Right lung (tissue), 10 donors: ENCODE measurements around the gene RRP1B. TPM values are rescaled to one million over a fixed set of nuclear protein-coding genes. Genes with fewer than 3 reads are reported as not detected.
"Not testable (repeated sequence)": the region's sequence is repeated elsewhere in the genome, so short reads cannot be mapped to it uniquely, and the experiment has no call there.

Experiments used
- DNase-seq, 2 donors: peaks; one replicate each; pipeline ENCODE4 v3.0.0-alpha.2; 2013
- long read RNA-seq, 8 donors: transcript quantifications; one replicate each; lab custom pipeline, GENCODE V29; 2026
- polyA plus RNA-seq, 5 donors: library from polyadenylated mRNA; unstranded; fragments of 120-200 nt; gene quantifications; one replicate each; pipeline versions ENCODE4 v1.2.1 to v1.2.3, GENCODE V29; 2013; ENCODE audit warnings: inconsistent platforms in 1 of 5, low replicate concordance in 1 of 5; ENCODE audit not compliant: insufficient read length in 5 of 5, insufficient read depth in 1 of 5

The RRP1B gene
- 10 to 100 TPM; 25.2 to 30.1 (median 27.1) TPM for polyA plus RNA-seq
- long read RNA-seq, donor 1, full-length matches to known transcripts = 1 of 13 reads
- long read RNA-seq, donor 1, partial matches to known transcripts = 12 of 13 reads
- long read RNA-seq, donor 1, other reads (novel, unspliced or antisense) = 0 of 13 reads
- long read RNA-seq, donor 2, full-length matches to known transcripts = 1 of 1 reads
- long read RNA-seq, donor 2, partial matches to known transcripts = 0 of 1 reads
- long read RNA-seq, donor 2, other reads (novel, unspliced or antisense) = 0 of 1 reads
- long read RNA-seq, donor 3 = 0 reads
- long read RNA-seq, donor 4, partial matches to known transcripts = 8 of 8 reads
- long read RNA-seq, donor 4, other reads (novel, unspliced or antisense) = 0 of 8 reads
- long read RNA-seq, donor 5, partial matches to known transcripts = 0 of 8 reads
- long read RNA-seq, donor 5, other reads (novel, unspliced or antisense) = 8 of 8 reads
- long read RNA-seq, donor 6 = 0 reads
- long read RNA-seq, donor 7 = 0 reads
- long read RNA-seq, donor 8 = 0 reads

GRCh38 chr21:43659136-43660000, at the start of gene RRP1B, which contains the start of gene HSF2BP:
RRP1B (plus strand) TSS chr21:43659560; CDS start chr21:43659665, 105 bp downstream.
HSF2BP (minus strand) TSS chr21:43659488; CDS start chr21:43658096, 1,392 bp downstream.
- peak; percentile 88 for DNase-seq

GRCh38 chr21:43611598-43612369, 47.6 kb upstream of the RRP1B start:
- DNase-seq = peak; percentile 63 to 66

- DNase-seq = peak; percentile 34 to 45
These were observed 45.4 kb upstream of the RRP1B start for GRCh38 chr21:43613755-43614638.

- no peak for DNase-seq
These were observed 44.5 kb upstream of the RRP1B start for GRCh38 chr21:43614839-43615238.

GRCh38 chr21:43616861-43617260, 42.5 kb upstream of the RRP1B start:
- DNase-seq = not testable (repeated sequence)

GRCh38 chr21:43618940-43619339, 40.4 kb upstream of the RRP1B start:
- DNase-seq = no peak

GRCh38 chr21:43619344-43619743, 40.0 kb upstream of the RRP1B start:
- DNase-seq = no peak

- no peak for DNase-seq
These were observed 39.5 kb upstream of the RRP1B start for GRCh38 chr21:43619856-43620255.

GRCh38 chr21:43622796-43623195, 36.6 kb upstream of the RRP1B start:
- no peak for DNase-seq

- no peak for DNase-seq
These were observed 35.8 kb upstream of the RRP1B start for GRCh38 chr21:43623588-43623987.

- no peak for DNase-seq
These were observed 35.0 kb upstream of the RRP1B start for GRCh38 chr21:43624339-43624738.

- no peak for DNase-seq
These were observed 33.0 kb upstream of the RRP1B start for GRCh38 chr21:43626390-43626789.

- no peak for DNase-seq
These were observed 31.8 kb upstream of the RRP1B start for GRCh38 chr21:43627527-43627926.

- DNase-seq = no peak
These were observed 27.8 kb upstream of the RRP1B start for GRCh38 chr21:43631411-43632107.

- DNase-seq = no peak
These were observed 26.9 kb upstream of the RRP1B start for GRCh38 chr21:43632373-43632905.

GRCh38 chr21:43634618-43635017, 24.7 kb upstream of the RRP1B start:
- no peak for DNase-seq

GRCh38 chr21:43635436-43635835, 23.9 kb upstream of the RRP1B start:
- DNase-seq = no peak

- DNase-seq = no peak
These were observed 21.7 kb upstream of the RRP1B start for GRCh38 chr21:43637530-43638158.
